Hippocampal formation (tissue), 2 donors: Measurements from ENCODE around the gene BBLN.
"Not testable (repeated sequence)": the region's sequence is repeated elsewhere in the genome, so short reads cannot be mapped to it uniquely, and the experiment has no call there.

Experiments used
- DNase-seq, 2 donors: peaks; one replicate each; lab custom pipeline; 2025; lab: John Stamatoyannopoulos, UW

Gene BBLN

GRCh38 chr9:128124873-128125579 lies 35.0 kb upstream of the BBLN start:
- DNase-seq = peak; percentile 19 to 25

- no peak for DNase-seq
Measured at GRCh38 chr9:128125580-128126354, 34.3 kb upstream of the BBLN start.

GRCh38 chr9:128127568-128127989 lies 32.5 kb upstream of the BBLN start, which contains the start of gene PTGES2:
Gene PTGES2, minus strand, starts transcription at chr9:128127729. Its CDS starts 12 bp downstream, at chr9:128127717.
- DNase-seq = peak; percentile 77 to 78

GRCh38 chr9:128127990-128128835 lies 31.9 kb upstream of the BBLN start:
- peak; percentile 91 to 92 for DNase-seq

- DNase-seq = no peak
Measured at GRCh38 chr9:128128836-128129590, 31.1 kb upstream of the BBLN start.

GRCh38 chr9:128129976-128130590 lies 30.0 kb upstream of the BBLN start:
- not testable (repeated sequence) for DNase-seq

- DNase-seq = not testable (repeated sequence)
Measured at GRCh38 chr9:128130651-128131050, 29.4 kb upstream of the BBLN start.

- DNase-seq = not testable (repeated sequence)
Measured at GRCh38 chr9:128131346-128131745, 28.7 kb upstream of the BBLN start.

GRCh38 chr9:128132139-128132538 lies 27.9 kb upstream of the BBLN start:
- not testable (repeated sequence) for DNase-seq

- not testable (repeated sequence) for DNase-seq
Measured at GRCh38 chr9:128135561-128135960, 24.5 kb upstream of the BBLN start.

GRCh38 chr9:128136816-128137793 lies 23.0 kb upstream of the BBLN start:
- no peak for DNase-seq

- DNase-seq = no peak
Measured at GRCh38 chr9:128138001-128138400, 22.1 kb upstream of the BBLN start.

GRCh38 chr9:128139621-128140020 lies 20.4 kb upstream of the BBLN start:
- DNase-seq = no peak

- DNase-seq = no peak
Measured at GRCh38 chr9:128141604-128142003, 18.5 kb upstream of the BBLN start.

GRCh38 chr9:128142061-128142460 lies 18.0 kb upstream of the BBLN start:
- no peak for DNase-seq

- no peak for DNase-seq
Measured at GRCh38 chr9:128142596-128142995, 17.5 kb upstream of the BBLN start.

GRCh38 chr9:128143525-128144238 lies 16.4 kb upstream of the BBLN start:
- no peak for DNase-seq

GRCh38 chr9:128144239-128145181 lies 15.6 kb upstream of the BBLN start:
- DNase-seq = no peak
